ENCODE data around the gene PET117.
"Not testable (repeated sequence)": the region's sequence is repeated elsewhere in the genome, so short reads cannot be mapped to it uniquely, and the experiment has no call there.

Gene PET117

GRCh38 chr20:18164356-18164755, 26.7 kb downstream of the PET117 start:
- no peak for DNase-seq (ENCODE audit: low read depth in 2 of 2)

DNA sequence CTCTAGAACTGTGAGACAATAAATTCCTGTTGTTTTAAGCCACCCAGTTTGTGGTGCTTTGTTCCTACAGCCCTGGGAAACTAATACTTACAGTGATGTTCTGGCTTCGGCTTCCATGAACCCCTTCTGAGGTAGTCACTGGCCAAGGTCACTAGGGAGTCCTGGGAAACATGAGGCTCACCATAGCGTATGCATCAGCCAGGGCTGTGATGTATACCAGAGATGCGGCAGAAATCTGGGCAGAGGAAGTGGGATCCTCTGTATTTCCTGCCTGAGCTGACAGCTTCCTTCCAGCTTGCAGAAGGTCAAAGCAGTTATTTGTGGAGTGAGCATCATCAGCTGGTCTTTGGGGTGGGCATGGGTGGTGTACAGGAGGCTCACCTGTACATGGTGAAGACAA, 27.9 kb downstream of the PET117 start:
- DNase-seq (ENCODE audit: low read depth in 2 of 2): no peak

GRCh38 chr20:18166241-18166881, 28.7 kb downstream of the PET117 start:
- DNase-seq (ENCODE audit: low read depth in 2 of 2): no peak

- no peak for DNase-seq (ENCODE audit: low read depth in 2 of 2)
Measured at GRCh38 chr20:18166950-18167349, 29.3 kb downstream of the PET117 start.

- no peak for DNase-seq (ENCODE audit: low read depth in 2 of 2)
Measured at GRCh38 chr20:18172379-18172778, 34.7 kb downstream of the PET117 start.

- no peak for DNase-seq (ENCODE audit: low read depth in 2 of 2)
Measured at GRCh38 chr20:18174906-18175683, 37.4 kb downstream of the PET117 start.

- no peak for DNase-seq (ENCODE audit: low read depth in 2 of 2)
Measured at GRCh38 chr20:18176318-18176785, 38.7 kb downstream of the PET117 start.

DNA sequence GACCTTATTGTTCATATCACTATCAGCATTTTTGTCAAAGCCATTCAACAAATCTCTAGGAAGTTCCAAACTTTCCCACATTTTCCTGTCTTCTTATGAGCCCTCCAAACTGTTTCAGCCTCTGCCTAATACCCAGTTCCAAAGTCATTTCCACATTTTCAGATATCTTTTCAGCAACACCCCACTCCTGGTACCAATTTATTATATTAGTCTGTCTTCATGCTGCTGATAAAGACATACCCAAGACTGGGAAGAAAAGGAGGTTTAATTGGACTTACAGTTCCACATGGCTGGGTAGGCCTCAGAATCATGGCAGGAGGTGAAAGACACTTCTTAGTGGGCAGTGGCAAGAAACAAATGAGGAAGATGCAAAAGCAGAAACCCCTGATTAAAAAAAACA, 42.7 kb downstream of the PET117 start:
- DNase-seq (ENCODE audit: low read depth in 2 of 2): not testable (repeated sequence)

DNA sequence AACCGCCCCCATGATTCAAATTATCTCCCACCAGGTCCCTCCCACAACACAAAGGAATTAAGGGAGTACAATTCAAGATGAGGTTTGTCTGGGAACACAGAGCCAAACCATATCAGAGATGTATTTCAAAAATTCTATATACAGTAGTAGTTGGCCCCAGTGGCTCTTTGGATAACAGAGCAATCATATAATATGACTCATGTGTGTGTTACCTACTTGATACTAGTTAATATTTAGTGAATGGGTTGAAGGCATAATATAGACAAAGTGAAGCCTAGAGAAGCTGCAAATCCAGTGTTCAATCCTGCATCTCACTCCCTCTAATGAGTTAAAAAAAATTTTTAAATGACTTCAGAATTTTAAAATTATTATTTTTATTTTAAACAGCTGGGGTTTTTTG, 43.2 kb downstream of the PET117 start:
- no peak for DNase-seq (ENCODE audit: low read depth in 2 of 2)

DNA sequence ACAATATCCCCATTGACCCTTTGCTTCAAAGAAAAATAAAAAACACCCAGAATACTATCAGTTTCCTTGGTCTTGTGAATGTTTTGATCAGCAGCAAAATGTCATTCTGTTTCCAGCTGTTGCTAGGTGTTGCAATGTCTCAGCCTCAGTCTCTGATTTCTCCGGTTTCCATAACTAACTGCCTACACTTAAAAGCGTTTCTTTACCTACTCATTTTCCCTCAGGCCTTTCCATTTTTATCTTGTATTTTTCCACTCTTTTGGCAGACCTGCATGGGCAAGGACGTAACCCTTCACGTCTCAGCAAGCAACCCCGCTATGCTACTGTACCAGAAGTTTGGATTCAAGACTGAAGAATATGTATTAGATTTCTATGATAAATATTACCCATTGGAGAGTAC, 49.4 kb downstream of the PET117 start:
- no peak for DNase-seq (ENCODE audit: low read depth in 2 of 2)

GRCh38 chr20:18188434-18188833, 50.8 kb downstream of the PET117 start:
- no peak for DNase-seq (ENCODE audit: low read depth in 2 of 2)

DNA sequence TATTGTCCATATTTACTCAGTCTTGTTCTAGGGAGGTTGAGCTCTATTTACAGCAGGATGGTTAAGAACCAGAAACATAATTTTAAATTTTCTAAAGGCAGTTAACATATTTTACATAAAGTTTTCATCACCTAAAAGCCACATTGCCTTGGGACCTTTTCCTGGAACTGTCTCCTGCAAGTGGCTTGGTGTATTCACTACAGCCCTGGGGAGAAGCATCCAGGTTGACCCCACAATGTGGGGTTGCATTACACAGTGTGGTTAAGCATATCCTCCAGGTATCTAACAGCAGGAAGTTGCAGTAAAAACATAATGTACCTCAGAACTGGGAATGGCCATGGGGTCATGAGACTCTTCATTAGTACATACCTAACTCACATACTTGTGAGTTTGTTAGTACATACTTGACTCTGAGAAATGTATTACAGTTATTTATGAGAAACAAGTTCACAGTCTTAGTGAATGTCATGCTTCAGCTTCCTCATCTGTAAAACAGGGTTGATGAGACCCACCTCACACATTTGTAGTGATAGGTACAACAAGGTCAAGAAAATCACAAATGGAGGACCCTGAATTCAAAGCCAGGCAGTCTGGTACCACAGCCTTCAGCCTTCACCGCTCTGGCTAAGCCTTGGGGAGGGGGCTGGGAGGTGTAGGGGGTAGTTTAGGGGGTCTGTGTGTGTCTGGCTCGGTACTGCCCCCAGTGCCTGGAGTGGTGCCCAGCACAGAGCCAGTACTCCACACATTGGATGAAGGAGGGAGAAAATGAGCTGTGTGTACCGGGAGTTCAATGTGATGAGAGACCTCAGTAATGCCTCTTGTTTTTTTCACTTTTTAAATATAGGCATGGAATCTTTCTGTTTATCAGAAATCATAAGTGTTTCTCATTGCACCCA, 52.9 kb downstream of the PET117 start:
- no peak for DNase-seq (ENCODE audit: low read depth in 2 of 2)

- no peak for DNase-seq (ENCODE audit: low read depth in 2 of 2)
Measured at GRCh38 chr20:18191306-18191705, 53.6 kb downstream of the PET117 start.
